Testis (tissue), 3 donors: Measurements from ENCODE around the gene CNTN5. TPM values are rescaled to one million over a fixed set of nuclear protein-coding genes. Genes with fewer than 3 reads are reported as not detected.

ENCODE experiments used
- DNase-seq: peaks from one replicate; pipeline ENCODE4 v3.0.0-alpha.2; 2019
- H3K27ac ChIP-seq, 2 donors: fragments of 200-600 bp; sonication (generic); one replicate each; pipeline ENCODE4 v1.5.1; 2019
- H3K27me3 ChIP-seq: fragments of 200-600 bp; sonication (generic); one replicate; pipeline ENCODE4 v1.5.1; 2019
- H3K36me3 ChIP-seq: fragments of 200-600 bp; sonication (generic); one replicate; pipeline ENCODE4 v1.5.1; 2017; ENCODE audit warnings: low read depth; ENCODE audit errors: missing control alignments
- H3K4me1 ChIP-seq: fragments of 200-600 bp; sonication (generic); one replicate; pipeline ENCODE4 v1.5.1; 2019
- H3K4me3 ChIP-seq, 2 donors: fragments of 200-600 bp; sonication (generic); one replicate each; pipeline ENCODE4 v1.5.1; 2017 to 2019
- H3K9me3 ChIP-seq: fragments of 200-600 bp; sonication (generic); one replicate; pipeline ENCODE4 v1.5.1; 2017
- POLR2A ChIP-seq: fragments of 450-650 bp; IDR thresholded peaks from one replicate; pipeline ENCODE4 v1.6.1; 2017; ENCODE audit warnings: antibody characterized with exemption, mild to moderate bottlenecking, moderate library complexity
- WGBS, 2 donors: methylation state at CpG; one replicate each; pipeline ENCODE4 v1.1.5; 2018; 5-methylcytosine and 5-hydroxymethylcytosine counted together
- intact Hi-C: fragments of 100-400 bp; cut with DNase I; formaldehyde crosslinking; loops from one replicate; pipeline ENCODE4 v1.15.1; 2023; ENCODE audit warnings: low total_unique reads
- polyA plus RNA-seq: library from polyadenylated mRNA; stranded (reverse); fragments of 350-450 nt; fragmentation: Illumina TruSeq; extraction: RNeasy Lipid Tissue Mini Kit (QIAGEN cat#74804); gene quantifications from one replicate; pipeline ENCODE4 v1.2.3, GENCODE V29; 2014; ENCODE audit warnings: low read depth, low replicate concordance; ENCODE audit not compliant: insufficient read depth
- total RNA-seq, 2 donors: library from RNA; depleted of rRNA; stranded (reverse); fragments of >200 nt; gene quantifications; one replicate each; pipeline ENCODE4 v1.2.3, GENCODE V29; 2016
- TF ChIP-seq, protein P1 (sequence below), 3 experiments: fragments of 450-650 bp in 2 of 3; fragments of 200-600 bp in 1 of 3; sonication (generic) in 1 of 3; IDR thresholded peaks; one replicate each; pipeline ENCODE4 v1.5.1; 2016 to 2019; ENCODE audit warnings: antibody characterized with exemption in 3 of 3, mild to moderate bottlenecking in 2 of 3, moderate library complexity in 1 of 3

CNTN5 gene
- total and polyA plus RNA-seq, 3 donors from 2014 or later: 0.55 to 0.99 (median 0.78) TPM

DNA sequence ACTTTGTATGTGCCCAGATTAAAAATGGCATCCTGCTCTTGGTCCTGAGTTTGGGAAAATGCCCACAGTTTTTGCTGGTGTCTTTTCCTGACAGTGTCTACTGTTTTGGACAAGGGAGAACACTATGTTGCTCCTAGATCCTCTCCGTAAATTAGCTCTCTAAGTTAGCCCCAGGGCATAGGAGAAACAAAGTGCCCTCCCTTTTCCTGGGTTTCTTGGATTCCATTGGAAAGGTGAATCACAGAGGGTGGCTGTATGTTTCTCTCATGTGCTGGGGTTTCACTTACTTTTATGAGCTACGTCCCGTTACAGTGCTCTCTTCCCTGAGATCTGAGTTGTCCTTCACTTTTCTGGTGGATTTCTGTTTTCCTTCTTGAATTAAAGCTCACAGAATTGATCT is 782.8 kb downstream of the CNTN5 start:
- Histone ChIP-seq H3K9me3 (no peaks in the 10 kb centered on the region), H3K4me3 (no peak overlapping the region), H3K36me3 (no peaks in the 10 kb centered on the region), H3K27ac (no peak overlapping the region), H3K4me1 (no peaks in the 10 kb centered on the region), H3K27me3 (no peaks in the 10 kb centered on the region)
- intact Hi-C loops: no loop called here
- no peak for TF ChIP-seq POLR2A
- TF ChIP-seq, protein P1, sequence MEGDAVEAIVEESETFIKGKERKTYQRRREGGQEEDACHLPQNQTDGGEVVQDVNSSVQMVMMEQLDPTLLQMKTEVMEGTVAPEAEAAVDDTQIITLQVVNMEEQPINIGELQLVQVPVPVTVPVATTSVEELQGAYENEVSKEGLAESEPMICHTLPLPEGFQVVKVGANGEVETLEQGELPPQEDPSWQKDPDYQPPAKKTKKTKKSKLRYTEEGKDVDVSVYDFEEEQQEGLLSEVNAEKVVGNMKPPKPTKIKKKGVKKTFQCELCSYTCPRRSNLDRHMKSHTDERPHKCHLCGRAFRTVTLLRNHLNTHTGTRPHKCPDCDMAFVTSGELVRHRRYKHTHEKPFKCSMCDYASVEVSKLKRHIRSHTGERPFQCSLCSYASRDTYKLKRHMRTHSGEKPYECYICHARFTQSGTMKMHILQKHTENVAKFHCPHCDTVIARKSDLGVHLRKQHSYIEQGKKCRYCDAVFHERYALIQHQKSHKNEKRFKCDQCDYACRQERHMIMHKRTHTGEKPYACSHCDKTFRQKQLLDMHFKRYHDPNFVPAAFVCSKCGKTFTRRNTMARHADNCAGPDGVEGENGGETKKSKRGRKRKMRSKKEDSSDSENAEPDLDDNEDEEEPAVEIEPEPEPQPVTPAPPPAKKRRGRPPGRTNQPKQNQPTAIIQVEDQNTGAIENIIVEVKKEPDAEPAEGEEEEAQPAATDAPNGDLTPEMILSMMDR (IDR thresholded peaks at IDR 0.05): no peak
- no peak for DNase-seq
- WGBS, 2 donors: 91 to 94% methylated on average over 3 of the region's 3 CpGs

DNA sequence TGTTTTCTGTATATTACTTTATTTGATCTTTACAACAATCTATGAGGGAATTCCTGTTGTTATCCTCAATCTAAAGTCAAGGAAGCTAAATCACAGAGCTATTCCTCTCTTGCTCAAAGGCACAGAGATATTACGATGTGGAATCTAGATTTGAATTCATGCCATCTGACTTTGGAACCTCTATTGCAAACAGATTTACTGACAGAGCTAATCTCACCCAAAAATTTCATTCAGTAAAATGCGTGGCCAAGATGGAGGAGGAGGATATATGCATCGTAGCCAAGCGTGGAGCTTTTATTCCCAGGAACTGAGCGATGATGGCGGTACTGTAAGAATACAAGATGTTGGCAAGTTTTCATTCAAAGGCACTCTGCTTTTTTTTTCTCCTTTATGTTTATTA is 791.8 kb downstream of the CNTN5 start:
- intact Hi-C loops: no loop called here
- TF ChIP-seq POLR2A: no peak
- TF ChIP-seq, protein P1 (IDR thresholded peaks at IDR 0.05): no peak
- no peaks in the 10 kb centered on the region for H3K4me1 ChIP-seq
- H3K9me3 ChIP-seq: no peaks in the 10 kb centered on the region
- no peak overlapping the region for H3K4me3 ChIP-seq
- H3K36me3 ChIP-seq: no peaks in the 10 kb centered on the region
- no peaks in the 10 kb centered on the region for H3K27me3 ChIP-seq
- H3K27ac ChIP-seq: no peak overlapping the region
- WGBS, 2 donors: 83 to 91% methylated on average over 6 of the region's 6 CpGs
- no peak for DNase-seq

DNA sequence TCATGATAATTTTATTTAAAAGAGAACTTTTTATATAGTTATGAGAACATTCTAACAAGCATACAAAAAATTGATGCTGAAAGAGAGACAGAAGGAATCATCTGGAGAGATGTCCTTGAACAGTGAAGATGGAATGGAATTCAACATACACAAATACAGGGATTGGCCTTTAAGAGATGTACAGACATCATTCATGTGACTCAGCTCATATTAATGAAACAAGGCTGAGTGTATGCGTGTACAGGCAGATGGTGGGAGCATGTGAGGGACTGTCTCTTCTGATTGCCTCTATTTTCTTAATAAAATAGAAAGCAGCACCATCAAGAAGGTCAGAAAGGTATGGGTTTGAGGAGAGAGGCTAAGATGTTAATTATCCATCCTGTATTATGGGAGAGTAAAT is 793.3 kb downstream of the CNTN5 start:
- intact Hi-C loops: no loop called here
- no peak for TF ChIP-seq POLR2A
- TF ChIP-seq, protein P1 (IDR thresholded peaks at IDR 0.05): no peak
- 80 to 82% methylated on average over 1 of the region's 1 CpG for WGBS, 2 donors
- DNase-seq: no peak
- H3K9me3 ChIP-seq: no peaks in the 10 kb centered on the region
- no peak overlapping the region for H3K4me3 ChIP-seq
- no peaks in the 10 kb centered on the region for H3K4me1 ChIP-seq
- H3K36me3 ChIP-seq: no peaks in the 10 kb centered on the region
- H3K27me3 ChIP-seq: no peaks in the 10 kb centered on the region
- no peak overlapping the region for H3K27ac ChIP-seq

DNA sequence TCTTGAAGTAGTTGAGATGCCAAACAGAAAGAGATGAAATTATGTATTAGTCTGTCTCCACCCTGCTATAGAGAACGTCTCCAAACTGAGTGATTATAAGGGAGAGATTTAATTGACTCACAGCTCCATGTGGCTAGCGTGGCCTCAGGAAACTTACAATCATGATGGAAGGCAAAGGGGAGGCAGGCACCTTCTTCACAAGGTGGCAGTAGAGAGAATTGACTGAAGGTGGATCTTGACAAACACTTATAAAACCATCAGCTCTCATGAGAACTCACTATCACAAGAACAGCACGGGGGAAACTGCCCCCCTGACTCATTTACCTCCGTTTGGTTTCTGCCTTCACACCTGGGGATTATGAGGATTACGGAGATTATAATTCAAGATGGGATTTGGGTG is 794.0 kb downstream of the CNTN5 start:
- TF ChIP-seq, protein P1 (IDR thresholded peaks at IDR 0.05): no peak
- no peak for TF ChIP-seq POLR2A
- H3K4me1 ChIP-seq: no peaks in the 10 kb centered on the region
- H3K4me3 ChIP-seq: no peak overlapping the region
- no peak overlapping the region for H3K27ac ChIP-seq
- 81 to 86% methylated on average over 5 of the region's 5 CpGs for WGBS, 2 donors
- intact Hi-C loops: no loop called here
- no peaks in the 10 kb centered on the region for H3K27me3 ChIP-seq
- no peak for DNase-seq
- no peaks in the 10 kb centered on the region for H3K36me3 ChIP-seq
- no peaks in the 10 kb centered on the region for H3K9me3 ChIP-seq

DNA sequence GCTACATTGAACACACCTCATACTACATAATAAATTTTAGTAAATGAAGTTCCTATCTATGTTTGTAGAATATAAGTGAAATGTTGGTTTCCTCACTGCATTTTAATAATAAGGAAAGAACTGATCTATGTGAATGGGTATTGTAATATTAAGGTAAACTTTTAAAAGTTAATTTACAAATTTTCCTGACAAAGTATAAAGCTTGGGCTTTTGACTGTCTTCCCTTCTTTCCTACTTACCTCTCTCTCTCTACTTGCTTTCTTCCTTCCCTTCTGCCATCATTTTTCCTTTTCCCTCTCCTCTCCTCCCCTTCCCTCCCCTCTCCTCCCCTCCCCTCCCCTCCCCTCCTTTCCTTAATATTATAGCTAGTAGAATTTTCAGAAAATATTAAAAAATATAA is 798.2 kb downstream of the CNTN5 start:
- Histone ChIP-seq H3K27ac (no peak overlapping the region), H3K27me3 (no peaks in the 10 kb centered on the region), H3K9me3 (no peaks in the 10 kb centered on the region), H3K4me3 (no peak overlapping the region), H3K4me1 (no peaks in the 10 kb centered on the region), H3K36me3 (no peaks in the 10 kb centered on the region)
- no peak for DNase-seq
- no peak for TF ChIP-seq POLR2A
- TF ChIP-seq, protein P1 (IDR thresholded peaks at IDR 0.05): no peak
- intact Hi-C loops: no loop called here
